ENCODE data around the gene PLEKHG5.

- TF ChIP-seq CTCF (IDR thresholded peaks at IDR 0.05) (no peak), POLR2A (IDR thresholded peaks at IDR 0.05; ENCODE audit: low read depth) (no peak)
Measured at GRCh38 chr1:6419804-6420453, 71.5 kb downstream of the PLEKHG5 start, which contains the start of gene HES2.
